Erythroblast (primary cell): ENCODE measurements around the gene CLEC10A.

Experiments
- GATA1 ChIP-seq: IDR thresholded peaks from 2 replicates; pipeline ENCODE4 v1.6.1; 2011; ENCODE audit warnings: low read depth, mild to moderate bottlenecking, control low read depth, low read length, moderate library complexity
- POLR2A ChIP-seq: IDR thresholded peaks from 2 replicates; pipeline ENCODE4 v1.6.1; 2011; ENCODE audit warnings: mild to moderate bottlenecking, low read length

DNA sequence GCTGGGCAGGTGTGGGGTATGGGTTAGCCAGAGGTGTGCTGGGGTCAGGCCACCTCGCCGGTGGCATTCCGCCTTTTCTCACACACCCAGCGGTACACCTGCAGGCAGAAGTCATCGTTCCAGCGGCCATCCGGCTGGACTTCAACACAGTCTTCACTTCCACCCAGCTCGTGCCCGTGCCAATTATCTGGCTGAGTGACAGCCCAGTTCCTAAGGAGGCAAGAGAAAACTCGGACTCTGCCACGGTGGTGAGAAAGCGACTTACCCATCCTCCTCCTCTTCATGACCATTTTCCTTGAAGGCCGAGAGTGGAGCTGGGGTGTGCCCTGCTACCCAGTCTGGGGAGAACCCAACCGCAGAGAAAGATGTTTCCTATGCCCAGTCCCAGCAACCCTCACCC is 21.5 kb upstream of the CLEC10A start:
- TF ChIP-seq POLR2A (no peak), GATA1 (no peak)
